ENCODE results near the gene ZSWIM8. TPM values are rescaled to one million over a fixed set of nuclear protein-coding genes. Genes with fewer than 3 reads are reported as not detected.

Gene ZSWIM8
- total RNA-seq, 1 donor from 2014 or later, result 30.5 TPM

GRCh38 chr10:73796766-73797165 lies 11.4 kb downstream of the ZSWIM8 start:
- no peaks in the 10 kb centered on the region for H3K27me3 ChIP-seq
- H3K36me3 ChIP-seq, result no peaks in the 10 kb centered on the region
- no peak overlapping the region for H3K4me3 ChIP-seq
- no peak overlapping the region for H3K27ac ChIP-seq
- Mint-ChIP-seq H3K36me3 (peaks cover 28% of the 10 kb centered on the region), H3K27ac (no peak overlapping the region), H3K4me3 (no peak overlapping the region), H3K27me3 (ENCODE audit: insufficient read depth, low read depth) (peaks cover 4% of the 10 kb centered on the region), H3K4me1 (no peaks in the 10 kb centered on the region), H3K9me3 (no peaks in the 10 kb centered on the region)
- no peaks in the 10 kb centered on the region for H3K4me1 ChIP-seq
- no peaks in the 10 kb centered on the region for H3F3A ChIP-seq (ENCODE audit: low read depth)
- no peak overlapping the region for H2AFZ ChIP-seq (replicated peaks)
- H3K79me2 ChIP-seq (ENCODE audit: low read depth), result no peaks in the 10 kb centered on the region
- no peak overlapping the region for H3K4me2 ChIP-seq
- H3K9ac ChIP-seq, result no peak overlapping the region
- TF ChIP-seq CTCF (IDR thresholded peaks at IDR 0.05), result no peak
- no peak for TF ChIP-seq EZH2phosphoT487 (IDR thresholded peaks at IDR 0.05)
- TF ChIP-seq EZH2 (IDR thresholded peaks at IDR 0.05), result no peak
- no peaks in the 10 kb centered on the region for H3K9me3 ChIP-seq (ENCODE audit: low read depth)
- no peaks in the 10 kb centered on the region for H4K20me1 ChIP-seq (ENCODE audit: low read depth)
- no peak for DNase-seq (ENCODE audit: low spot score)

GRCh38 chr10:73797324-73798025 lies 12.1 kb downstream of the ZSWIM8 start:
- H3K36me3 ChIP-seq, result no peaks in the 10 kb centered on the region
- H3K9me3 ChIP-seq (ENCODE audit: low read depth), result no peaks in the 10 kb centered on the region
- no peak overlapping the region for H2AFZ ChIP-seq (replicated peaks)
- no peak overlapping the region for H3K27ac Mint-ChIP-seq
- H3K4me3 Mint-ChIP-seq, result no peak overlapping the region
- H3K27me3 Mint-ChIP-seq (ENCODE audit: insufficient read depth, low read depth), result peaks cover 4% of the 10 kb centered on the region
- H3K4me1 ChIP-seq, result no peaks in the 10 kb centered on the region
- H3K36me3 Mint-ChIP-seq, result peaks cover 27% of the 10 kb centered on the region
- H3K4me3 ChIP-seq, result no peak overlapping the region
- H3F3A ChIP-seq (ENCODE audit: low read depth), result no peaks in the 10 kb centered on the region
- H3K9ac ChIP-seq, result no peak overlapping the region
- no peak for DNase-seq (ENCODE audit: low spot score)
- no peaks in the 10 kb centered on the region for H3K9me3 Mint-ChIP-seq
- H3K4me1 Mint-ChIP-seq, result no peaks in the 10 kb centered on the region
- no peak overlapping the region for H3K4me2 ChIP-seq
- TF ChIP-seq EZH2 (IDR thresholded peaks at IDR 0.05) (no peak), EZH2phosphoT487 (IDR thresholded peaks at IDR 0.05) (no peak), CTCF (IDR thresholded peaks at IDR 0.05) (no peak)
- H3K27ac ChIP-seq, result no peak overlapping the region
- H3K27me3 ChIP-seq, result no peaks in the 10 kb centered on the region
- no peaks in the 10 kb centered on the region for H3K79me2 ChIP-seq (ENCODE audit: low read depth)
- H4K20me1 ChIP-seq (ENCODE audit: low read depth), result no peaks in the 10 kb centered on the region

GRCh38 chr10:73798087-73798486 lies 12.7 kb downstream of the ZSWIM8 start:
- Histone ChIP-seq H3K36me3 (no peaks in the 10 kb centered on the region), H2AFZ (replicated peaks) (no peak overlapping the region), H3K79me2 (ENCODE audit: low read depth) (no peaks in the 10 kb centered on the region), H3K9ac (no peak overlapping the region), H3K4me2 (no peak overlapping the region), H3K4me1 (no peaks in the 10 kb centered on the region), H3F3A (ENCODE audit: low read depth) (no peaks in the 10 kb centered on the region), H3K27me3 (no peaks in the 10 kb centered on the region), H3K9me3 (ENCODE audit: low read depth) (no peaks in the 10 kb centered on the region), H3K27ac (no peak overlapping the region), H3K4me3 (no peak overlapping the region), H4K20me1 (ENCODE audit: low read depth) (no peaks in the 10 kb centered on the region)
- Mint-ChIP-seq H3K4me3 (no peak overlapping the region), H3K9me3 (no peaks in the 10 kb centered on the region), H3K4me1 (no peaks in the 10 kb centered on the region), H3K27me3 (ENCODE audit: insufficient read depth, low read depth) (peaks cover 4% of the 10 kb centered on the region), H3K27ac (no peak overlapping the region), H3K36me3 (peaks cover 23% of the 10 kb centered on the region)
- no peak for DNase-seq (ENCODE audit: low spot score)
- TF ChIP-seq EZH2phosphoT487 (IDR thresholded peaks at IDR 0.05) (no peak), CTCF (IDR thresholded peaks at IDR 0.05) (no peak), EZH2 (IDR thresholded peaks at IDR 0.05) (no peak)
